Vagina (tissue), 2 donors: Measurements from ENCODE around the gene ACOX1.
"Not testable (repeated sequence)": the region's sequence is repeated elsewhere in the genome, so short reads cannot be mapped to it uniquely, and the experiment has no call there.

Experiments
- CTCF ChIP-seq, 3 experiments: fragments of 450-650 bp in 2 of 3; fragments of 200-600 bp in 1 of 3; sonication (generic) in 1 of 3; IDR thresholded peaks; one replicate each; pipeline ENCODE4 v1.5.1; 2017 to 2019; ENCODE audit warnings: antibody characterized with exemption in 3 of 3, mild to moderate bottlenecking in 2 of 3, moderate library complexity in 2 of 3
- POLR2A ChIP-seq, 2 donors: fragments of 450-650 bp; IDR thresholded peaks; one replicate each; pipeline ENCODE4 v1.6.1; 2017; ENCODE audit warnings: antibody characterized with exemption in 2 of 2, mild to moderate bottlenecking in 2 of 2, moderate library complexity in 2 of 2
- POLR2AphosphoS5 ChIP-seq, 2 donors: sonication (generic); formaldehyde crosslinking; IDR thresholded peaks; one replicate each; pipeline ENCODE4 v1.9.0; 2017; ENCODE audit warnings: antibody characterized with exemption in 2 of 2, mild to moderate bottlenecking in 2 of 2, low read depth in 1 of 2; ENCODE audit not compliant: insufficient read depth in 1 of 2

- TF ChIP-seq CTCF (IDR thresholded peaks at IDR 0.05); POLR2A (IDR thresholded peaks at IDR 0.05); POLR2AphosphoS5 (IDR thresholded peaks at IDR 0.05; ENCODE audit: insufficient read depth in 1 of 2, low read depth in 1 of 2): not testable (repeated sequence)
These were observed 3.8 kb downstream of the ACOX1 start for GRCh38 chr17:75975187-75975586.
